AG04450 (cell line): ENCODE data around the gene VAPA. TPM values are rescaled to one million over a fixed set of nuclear protein-coding genes. Genes with fewer than 3 reads are reported as not detected.
"Not testable (repeated sequence)": the region's sequence is repeated elsewhere in the genome, so short reads cannot be mapped to it uniquely, and the experiment has no call there.

Experiments
- CTCF ChIA-PET: fragments of 300-600, 350-600 bp; formaldehyde crosslinking; extraction: SDS; loops from one replicate; lab custom pipeline; 2022; ENCODE audit warnings: antibody characterized with exemption, inconsistent platforms; lab: Charles Lee
- POLR2A ChIA-PET: fragments of 350-600 bp; formaldehyde crosslinking; extraction: SDS; loops from one replicate; lab custom pipeline; 2021; ENCODE audit warnings: antibody characterized with exemption, inconsistent platforms; lab: Yijun Ruan, JAX
- DNase-seq: peaks from one replicate; pipeline ENCODE4 v3.0.0-alpha.2; 2011; ENCODE audit warnings: low read depth, low spot score
- H3K27ac ChIP-seq: one replicate; pipeline ENCODE4 v1.5.1; 2012; ENCODE audit warnings: low read depth, low read length, control low read depth
- H3K27me3 ChIP-seq: one replicate; pipeline ENCODE4 v1.6.0; 2012; ENCODE audit warnings: low read length; ENCODE audit not compliant: control insufficient read depth, insufficient read depth
- H3K4me3 ChIP-seq: 2 replicates; pipeline ENCODE4 v1.5.1; 2011; ENCODE audit warnings: mild to moderate bottlenecking, low read depth, low read length, control low read depth
- H3K9me3 ChIP-seq: 2 replicates; pipeline ENCODE4 v1.5.1; 2012; ENCODE audit warnings: low read length; ENCODE audit not compliant: control insufficient read depth, insufficient read depth
- polyA plus RNA-seq: library from polyadenylated mRNA; depleted of rRNA; stranded (reverse); fragments of >200 nt; gene quantifications from 2 replicates; pipeline ENCODE4 v1.2.3, GENCODE V29; 2011
- TF ChIP-seq, protein P1 (sequence below): IDR thresholded peaks from 2 replicates; pipeline ENCODE4 v1.5.1; 2011; ENCODE audit warnings: low read depth, low read length, control low read depth, inconsistent platforms

VAPA gene
- polyA plus RNA-seq, 1 experiment = 393 TPM

DNA sequence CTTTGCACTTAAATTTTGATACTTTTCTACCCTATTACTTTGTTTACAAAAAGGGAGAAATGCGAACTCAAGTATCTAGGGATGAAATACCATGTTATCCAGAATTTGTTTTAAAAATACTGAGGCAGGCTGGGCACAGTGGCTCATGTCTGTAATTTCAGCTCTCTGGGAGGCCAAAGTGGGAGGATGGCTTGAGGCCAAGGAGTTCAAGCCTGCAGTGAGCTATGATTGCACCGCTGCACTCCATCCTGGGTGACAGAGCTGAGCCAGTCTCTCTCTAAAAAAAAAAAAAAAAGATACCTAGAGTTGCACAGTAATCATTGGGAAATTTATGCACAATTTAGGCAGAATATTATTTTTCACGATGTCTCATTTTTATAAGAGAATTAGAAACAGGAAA lies 12.4 kb upstream of the VAPA start:
- no peaks in the 10 kb centered on the region for H3K9me3 ChIP-seq
- H3K27me3 ChIP-seq = no peaks in the 10 kb centered on the region
- CTCF ChIA-PET = no interaction called here
- DNase-seq = no peak
- TF ChIP-seq, protein P1, sequence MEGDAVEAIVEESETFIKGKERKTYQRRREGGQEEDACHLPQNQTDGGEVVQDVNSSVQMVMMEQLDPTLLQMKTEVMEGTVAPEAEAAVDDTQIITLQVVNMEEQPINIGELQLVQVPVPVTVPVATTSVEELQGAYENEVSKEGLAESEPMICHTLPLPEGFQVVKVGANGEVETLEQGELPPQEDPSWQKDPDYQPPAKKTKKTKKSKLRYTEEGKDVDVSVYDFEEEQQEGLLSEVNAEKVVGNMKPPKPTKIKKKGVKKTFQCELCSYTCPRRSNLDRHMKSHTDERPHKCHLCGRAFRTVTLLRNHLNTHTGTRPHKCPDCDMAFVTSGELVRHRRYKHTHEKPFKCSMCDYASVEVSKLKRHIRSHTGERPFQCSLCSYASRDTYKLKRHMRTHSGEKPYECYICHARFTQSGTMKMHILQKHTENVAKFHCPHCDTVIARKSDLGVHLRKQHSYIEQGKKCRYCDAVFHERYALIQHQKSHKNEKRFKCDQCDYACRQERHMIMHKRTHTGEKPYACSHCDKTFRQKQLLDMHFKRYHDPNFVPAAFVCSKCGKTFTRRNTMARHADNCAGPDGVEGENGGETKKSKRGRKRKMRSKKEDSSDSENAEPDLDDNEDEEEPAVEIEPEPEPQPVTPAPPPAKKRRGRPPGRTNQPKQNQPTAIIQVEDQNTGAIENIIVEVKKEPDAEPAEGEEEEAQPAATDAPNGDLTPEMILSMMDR = no peak
- no peak overlapping the region for H3K27ac ChIP-seq
- POLR2A ChIA-PET = no interaction called here
- H3K4me3 ChIP-seq = no peak overlapping the region

GRCh38 chr18:9902264-9902663 lies 11.6 kb upstream of the VAPA start:
- DNase-seq, CTCF ChIA-PET, H3K9me3 ChIP-seq, H3K4me3 ChIP-seq, POLR2A ChIA-PET, H3K27ac ChIP-seq, H3K27me3 ChIP-seq: not testable (repeated sequence)

DNA sequence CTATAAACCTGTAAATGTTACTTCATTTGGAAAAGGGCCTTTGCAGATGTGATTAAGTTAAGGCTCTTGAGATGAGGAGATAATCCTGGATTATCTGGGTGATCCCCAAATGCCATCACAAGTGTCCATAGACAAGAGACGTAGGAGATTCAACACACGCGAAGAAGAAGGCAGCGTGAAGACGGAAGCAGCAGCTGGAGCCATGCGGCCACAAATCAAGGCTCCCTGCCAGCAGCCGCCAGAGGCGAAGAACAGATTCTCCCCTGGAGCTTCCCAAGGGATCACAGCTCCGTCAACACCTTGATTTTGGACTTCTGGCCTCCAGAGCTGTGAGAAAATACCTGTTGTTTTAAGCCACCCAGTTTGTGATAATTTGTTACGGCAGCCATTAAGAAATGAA lies 11.0 kb upstream of the VAPA start:
- TF ChIP-seq, protein P1 = no peak
- ChIA-PET POLR2A (no interaction called here), CTCF (no interaction called here)
- Histone ChIP-seq H3K27ac (no peak overlapping the region), H3K4me3 (no peak overlapping the region), H3K27me3 (no peaks in the 10 kb centered on the region), H3K9me3 (no peaks in the 10 kb centered on the region)
- DNase-seq = no peak

GRCh38 chr18:9905401-9905922 lies 8.4 kb upstream of the VAPA start:
- Histone ChIP-seq H3K27me3 (peaks cover 3% of the 10 kb centered on the region), H3K27ac (no peak overlapping the region), H3K4me3 (no peak overlapping the region), H3K9me3 (no peaks in the 10 kb centered on the region)
- no peak for DNase-seq
- TF ChIP-seq, protein P1 = no peak
- ChIA-PET CTCF (no interaction called here), POLR2A (no interaction called here)

DNA sequence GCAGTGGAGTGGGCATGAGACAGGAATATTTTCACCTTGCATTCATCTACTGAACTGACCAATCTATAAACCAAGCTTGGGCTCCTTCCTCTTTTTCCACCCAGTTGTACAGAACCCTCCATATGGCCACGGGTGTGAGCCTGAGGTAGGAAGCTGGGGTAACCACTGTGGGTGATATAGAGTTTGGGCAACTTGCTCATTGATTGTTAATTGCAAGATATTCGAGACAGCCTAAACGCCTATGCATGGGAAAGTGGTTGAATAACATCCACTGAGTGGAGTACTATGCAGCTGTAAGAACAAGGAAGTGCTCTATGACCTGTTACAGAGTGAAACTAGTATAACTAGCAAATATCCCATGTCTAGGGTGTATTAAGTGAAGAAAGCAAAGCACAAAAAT lies 7.3 kb upstream of the VAPA start:
- POLR2A ChIA-PET = no interaction called here
- Histone ChIP-seq H3K9me3 (no peaks in the 10 kb centered on the region), H3K27ac (no peak overlapping the region), H3K27me3 (peaks cover 3% of the 10 kb centered on the region), H3K4me3 (no peak overlapping the region)
- TF ChIP-seq, protein P1 = no peak
- CTCF ChIA-PET = no interaction called here
- no peak for DNase-seq

DNA sequence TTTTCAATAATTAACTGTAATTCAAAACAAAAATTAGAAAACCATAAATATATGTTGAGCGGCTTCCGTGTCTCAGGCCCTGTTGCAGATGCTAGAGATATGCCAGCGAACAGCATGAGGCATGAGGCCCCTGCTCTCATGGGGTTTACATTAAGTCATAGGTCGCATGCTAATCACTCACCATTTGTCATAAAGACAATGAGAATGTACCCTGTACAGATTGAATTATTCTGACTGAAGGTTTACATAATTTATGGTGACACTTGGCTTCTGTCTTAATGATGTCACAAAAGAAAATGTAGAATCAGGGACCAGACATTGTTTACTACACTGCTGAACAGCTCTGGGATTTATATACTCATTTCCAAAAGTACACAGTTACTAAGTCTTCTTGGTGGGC lies 5.9 kb upstream of the VAPA start:
- Histone ChIP-seq H3K27me3 (peaks cover 3% of the 10 kb centered on the region), H3K4me3 (no peak overlapping the region), H3K27ac (no peak overlapping the region), H3K9me3 (no peaks in the 10 kb centered on the region)
- ChIA-PET CTCF (no interaction called here), POLR2A (no interaction called here)
- no peak for DNase-seq
- TF ChIP-seq, protein P1 = no peak
